ENCODE measurements around the gene S100PBP. TPM values are rescaled to one million over a fixed set of nuclear protein-coding genes. Genes with fewer than 3 reads are reported as not detected.

S100PBP gene
- total and polyA plus RNA-seq, 10 donors: 15.5 to 76.3 (median 52.0) TPM

DNA sequence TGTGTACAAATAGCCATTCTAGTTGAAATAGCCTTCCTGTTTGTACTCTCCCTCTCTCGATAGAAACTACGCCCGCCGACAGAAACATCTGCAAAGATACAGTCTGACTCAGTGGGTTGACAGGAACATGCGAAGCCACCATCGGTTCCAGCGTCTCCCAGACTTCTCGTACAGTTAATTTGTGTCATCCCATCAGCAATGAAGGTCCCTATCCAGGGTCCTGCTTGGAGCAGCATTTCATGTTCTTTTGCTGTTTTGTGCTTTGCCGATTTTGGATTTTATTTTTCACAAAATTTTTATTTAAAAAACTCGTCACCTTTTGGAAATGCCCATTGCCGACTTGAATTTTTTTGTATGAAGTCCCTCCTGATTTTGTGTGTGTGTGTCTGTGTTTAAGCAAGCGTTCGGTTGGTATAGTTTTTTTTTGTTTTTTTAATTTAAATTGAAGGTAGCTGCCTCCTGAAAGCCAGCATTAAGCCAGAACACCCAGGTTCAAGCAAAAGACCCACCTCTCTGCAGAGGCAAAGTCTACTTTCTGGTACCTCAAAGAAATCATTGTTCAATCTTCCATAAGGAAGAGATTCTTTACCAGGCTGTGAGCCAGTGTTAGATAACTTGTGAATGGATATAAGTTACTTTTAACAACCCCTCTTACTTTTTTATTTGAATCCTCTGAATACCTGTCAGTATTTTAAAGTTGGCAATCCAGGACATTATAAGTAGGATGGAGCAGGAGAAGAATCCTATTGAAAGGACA is 38.6 kb downstream of the S100PBP start:
- Histone ChIP-seq H3K36me3 (peaks cover 4 to 100% (median 62%) of the 10 kb centered on the region in 6 donors), H3K4me1 (no peaks in the 10 kb centered on the region), H3K27me3 (replicated peaks in 1 of 7) (no peaks in the 10 kb centered on the region), H3K4me3 (no peak overlapping the region), H3K27ac (no peak overlapping the region), H3K9me3 (no peaks in the 10 kb centered on the region)
- TF ChIP-seq POLR2A (IDR thresholded peaks at IDR 0.05) (no peak), POLR2AphosphoS5 (IDR thresholded peaks at IDR 0.05) (no peak)
- TF ChIP-seq, protein P1, sequence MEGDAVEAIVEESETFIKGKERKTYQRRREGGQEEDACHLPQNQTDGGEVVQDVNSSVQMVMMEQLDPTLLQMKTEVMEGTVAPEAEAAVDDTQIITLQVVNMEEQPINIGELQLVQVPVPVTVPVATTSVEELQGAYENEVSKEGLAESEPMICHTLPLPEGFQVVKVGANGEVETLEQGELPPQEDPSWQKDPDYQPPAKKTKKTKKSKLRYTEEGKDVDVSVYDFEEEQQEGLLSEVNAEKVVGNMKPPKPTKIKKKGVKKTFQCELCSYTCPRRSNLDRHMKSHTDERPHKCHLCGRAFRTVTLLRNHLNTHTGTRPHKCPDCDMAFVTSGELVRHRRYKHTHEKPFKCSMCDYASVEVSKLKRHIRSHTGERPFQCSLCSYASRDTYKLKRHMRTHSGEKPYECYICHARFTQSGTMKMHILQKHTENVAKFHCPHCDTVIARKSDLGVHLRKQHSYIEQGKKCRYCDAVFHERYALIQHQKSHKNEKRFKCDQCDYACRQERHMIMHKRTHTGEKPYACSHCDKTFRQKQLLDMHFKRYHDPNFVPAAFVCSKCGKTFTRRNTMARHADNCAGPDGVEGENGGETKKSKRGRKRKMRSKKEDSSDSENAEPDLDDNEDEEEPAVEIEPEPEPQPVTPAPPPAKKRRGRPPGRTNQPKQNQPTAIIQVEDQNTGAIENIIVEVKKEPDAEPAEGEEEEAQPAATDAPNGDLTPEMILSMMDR (IDR thresholded peaks at IDR 0.05 in 8 of 11, conservative IDR thresholded peaks at IDR 0.05 in 3 of 11): no peak
- 94 to 96% (median 95%) methylated on average over 13 of the region's 13 CpGs for WGBS, 5 donors
- intact Hi-C loops (cut with DNase I; ENCODE audit: low total_unique reads): no loop called here
- no peak for DNase-seq

DNA sequence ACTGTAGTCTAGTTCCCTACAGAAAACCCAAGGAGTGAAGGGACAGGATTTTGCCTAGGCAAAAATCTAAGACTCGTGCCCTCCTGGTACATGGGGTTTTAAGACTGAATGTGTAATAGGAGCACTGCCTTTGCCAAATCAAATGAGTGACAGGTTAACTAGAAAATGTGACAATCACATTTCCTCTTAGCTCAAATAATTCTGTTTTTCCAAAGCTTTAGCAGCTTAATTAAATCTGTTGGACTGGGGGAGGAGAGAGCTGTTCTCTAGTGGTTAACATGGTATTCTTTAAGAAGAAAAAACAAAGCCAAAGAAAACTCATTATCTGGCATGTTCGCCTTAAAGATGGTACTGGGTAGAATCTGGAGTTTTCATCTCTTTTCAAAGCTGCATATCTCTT is 40.7 kb downstream of the S100PBP start:
- no peak for TF ChIP-seq POLR2A (IDR thresholded peaks at IDR 0.05)
- TF ChIP-seq, protein P1 (IDR thresholded peaks at IDR 0.05 in 8 of 11, conservative IDR thresholded peaks at IDR 0.05 in 3 of 11): no peak
- no peak for TF ChIP-seq POLR2AphosphoS5 (IDR thresholded peaks at IDR 0.05)
- Histone ChIP-seq H3K4me3 (no peak overlapping the region), H3K9me3 (no peaks in the 10 kb centered on the region), H3K27me3 (replicated peaks in 1 of 7) (no peaks in the 10 kb centered on the region), H3K4me1 (peaks cover 0 to 14% (median 5%) of the 10 kb centered on the region in 6 donors), H3K27ac (no peak overlapping the region), H3K36me3 (peaks cover 4 to 100% (median 58%) of the 10 kb centered on the region in 6 donors)
- no peak for DNase-seq
- intact Hi-C loops (cut with DNase I; ENCODE audit: low total_unique reads): no loop called here
- WGBS, 5 donors: 92 to 98% (median 97%) methylated on average over 2 of the region's 2 CpGs

DNA sequence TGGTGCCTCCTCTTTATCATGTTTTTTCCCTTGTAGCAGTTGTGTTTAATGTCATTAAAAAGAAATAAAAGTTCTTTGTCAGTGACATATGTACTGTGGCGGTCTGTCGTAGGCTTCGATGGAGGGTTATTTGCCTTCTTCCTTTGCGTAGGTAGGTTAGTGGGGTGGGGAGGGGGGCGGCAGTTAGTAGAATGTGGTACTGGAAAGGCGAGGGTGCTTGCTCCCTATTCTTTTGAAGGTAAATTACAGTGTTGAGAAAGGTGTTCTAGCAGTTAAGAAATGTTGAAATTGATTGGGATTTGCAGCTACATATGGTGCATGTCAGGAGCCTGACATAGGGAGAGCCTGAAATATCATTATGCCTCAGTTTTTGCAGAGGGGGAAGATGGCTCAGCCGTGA is 41.3 kb downstream of the S100PBP start:
- H3K4me1 ChIP-seq: peaks cover 0 to 14% (median 5%) of the 10 kb centered on the region in 6 donors
- no peak overlapping the region for H3K27ac ChIP-seq
- no peaks in the 10 kb centered on the region for H3K9me3 ChIP-seq
- intact Hi-C loops (cut with DNase I; ENCODE audit: low total_unique reads): no loop called here
- H3K4me3 ChIP-seq: no peak overlapping the region
- no peaks in the 10 kb centered on the region for H3K27me3 ChIP-seq (replicated peaks in 1 of 7)
- peaks cover 4 to 100% (median 54%) of the 10 kb centered on the region in 6 donors for H3K36me3 ChIP-seq
- WGBS, 5 donors: 93 to 99% (median 95%) methylated on average over 7 of the region's 7 CpGs
- no peak for TF ChIP-seq POLR2AphosphoS5 (IDR thresholded peaks at IDR 0.05)
- TF ChIP-seq, protein P1 (IDR thresholded peaks at IDR 0.05 in 8 of 11, conservative IDR thresholded peaks at IDR 0.05 in 3 of 11): no peak
- no peak for TF ChIP-seq POLR2A (IDR thresholded peaks at IDR 0.05)
- DNase-seq: no peak

DNA sequence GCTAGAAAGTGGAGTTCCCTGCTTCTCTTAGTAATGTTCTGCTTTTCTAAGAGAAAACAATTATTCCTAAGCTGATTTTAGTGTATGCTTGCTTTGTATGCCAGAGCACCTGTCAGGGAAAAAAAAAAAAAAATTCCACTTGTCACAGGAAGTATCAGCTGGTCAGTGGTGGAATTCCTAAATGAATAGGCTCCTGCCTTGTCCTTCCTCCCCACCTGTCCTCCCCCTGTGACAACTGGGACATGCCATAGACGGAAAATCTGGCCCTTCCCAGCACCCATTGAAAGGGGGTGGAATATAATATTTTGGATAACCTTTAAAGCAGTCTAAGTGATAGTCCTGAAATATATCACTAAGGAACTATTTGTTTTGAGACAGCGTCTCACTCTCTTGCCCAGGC is 42.5 kb downstream of the S100PBP start:
- H3K27ac ChIP-seq: no peak overlapping the region
- H3K36me3 ChIP-seq: peaks cover 4 to 98% (median 45%) of the 10 kb centered on the region in 6 donors
- no peak overlapping the region for H3K4me3 ChIP-seq
- TF ChIP-seq POLR2A (IDR thresholded peaks at IDR 0.05) (no peak), POLR2AphosphoS5 (IDR thresholded peaks at IDR 0.05) (no peak)
- TF ChIP-seq, protein P1 (IDR thresholded peaks at IDR 0.05 in 8 of 11, conservative IDR thresholded peaks at IDR 0.05 in 3 of 11): no peak
- intact Hi-C loops (cut with DNase I; ENCODE audit: low total_unique reads): no loop called here
- H3K4me1 ChIP-seq: peaks cover 0 to 14% (median 5%) of the 10 kb centered on the region in 6 donors
- H3K27me3 ChIP-seq (replicated peaks in 1 of 7): no peaks in the 10 kb centered on the region
- WGBS, 5 donors: 95 to 100% (median 97%) methylated on average over 2 of the region's 2 CpGs
- no peaks in the 10 kb centered on the region for H3K9me3 ChIP-seq
- DNase-seq: no peak
